GM08714 (cell line): ENCODE measurements around the gene HEBP1.

Experiments
- H3K4me3 ChIP-seq: fragments of 200-500 bp; sonication (Bioruptor generic); 2 replicates; pipeline ENCODE4 v1.5.1; 2014; ENCODE audit warnings: mild to moderate bottlenecking, low read length, inconsistent platforms
- ZNF274 ChIP-seq: IDR thresholded peaks from 2 replicates; pipeline ENCODE4 v1.6.1; 2012; ENCODE audit warnings: mild to moderate bottlenecking, low read depth, low read length

The HEBP1 gene

GRCh38 chr12:13032164-13032563 is 32.1 kb upstream of the HEBP1 start:
- H3K4me3 ChIP-seq = no peak overlapping the region
- no peak for TF ChIP-seq ZNF274

GRCh38 chr12:13030541-13031291 is 30.7 kb upstream of the HEBP1 start:
- TF ChIP-seq ZNF274 = no peak
- no peak overlapping the region for H3K4me3 ChIP-seq

GRCh38 chr12:13028825-13029570 is 28.9 kb upstream of the HEBP1 start:
- no peak for TF ChIP-seq ZNF274
- no peak overlapping the region for H3K4me3 ChIP-seq

GRCh38 chr12:13027508-13027907 is 27.4 kb upstream of the HEBP1 start:
- H3K4me3 ChIP-seq = no peak overlapping the region
- no peak for TF ChIP-seq ZNF274

GRCh38 chr12:13027032-13027431 is 27.0 kb upstream of the HEBP1 start:
- no peak overlapping the region for H3K4me3 ChIP-seq
- TF ChIP-seq ZNF274 = no peak

- TF ChIP-seq ZNF274 = no peak
Observed at GRCh38 chr12:13026286-13026685, 26.2 kb upstream of the HEBP1 start.

DNA sequence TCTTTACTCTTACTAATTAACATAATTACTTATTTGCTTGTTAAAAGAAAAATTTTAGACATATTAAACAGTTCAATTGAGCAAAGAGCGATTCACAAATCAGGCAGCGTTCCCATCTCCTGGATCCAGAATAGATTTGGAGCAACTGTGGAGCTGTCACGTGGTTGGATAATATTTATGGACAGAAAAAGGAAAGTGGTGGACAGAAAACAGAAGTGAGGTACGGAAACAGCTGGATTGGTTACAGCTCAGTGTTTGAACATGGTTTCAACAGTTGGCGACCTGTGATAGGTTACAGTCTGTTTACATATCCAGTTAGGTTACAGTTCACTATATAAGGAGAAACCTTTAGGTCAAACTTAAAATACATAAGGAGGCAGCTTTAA is 24.5 kb upstream of the HEBP1 start:
- TF ChIP-seq ZNF274 = no peak
- no peak overlapping the region for H3K4me3 ChIP-seq

More at GRCh38 chr12:13026286-13026685, 26.2 kb upstream of the HEBP1 start:
- no peak overlapping the region for H3K4me3 ChIP-seq

DNA sequence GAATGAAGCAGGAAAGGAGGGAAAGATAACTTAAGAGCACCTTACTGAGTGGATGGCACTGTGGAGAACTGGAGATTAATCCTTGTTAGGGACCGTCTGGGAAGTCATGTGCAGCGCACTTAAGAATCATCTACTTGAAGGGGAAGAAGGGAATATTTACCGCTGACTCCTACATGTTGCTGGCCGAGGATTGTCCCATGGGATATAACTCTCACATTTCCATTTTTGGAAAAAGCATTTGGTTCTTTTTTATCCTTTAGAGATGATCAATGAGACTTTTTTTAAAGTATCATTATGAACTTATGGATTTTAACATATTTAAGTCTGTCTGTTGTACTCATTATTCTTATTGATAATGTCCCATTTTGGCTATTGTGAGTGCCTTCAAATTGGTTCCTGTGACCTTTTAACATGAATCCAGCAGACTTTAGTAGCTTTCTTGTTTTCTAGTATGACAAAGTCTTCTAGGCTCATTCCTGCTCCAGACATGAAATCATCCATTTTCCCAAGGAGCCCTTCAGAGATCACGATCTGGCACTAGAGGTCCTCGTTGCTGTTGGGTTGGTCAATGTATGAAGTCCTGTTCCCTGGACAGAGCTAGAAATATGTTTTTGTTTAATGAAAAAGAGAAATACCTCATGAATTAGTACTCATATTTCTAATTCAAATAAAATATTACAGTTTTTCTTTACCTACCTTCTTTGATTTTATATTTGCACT is 23.9 kb upstream of the HEBP1 start:
- no peak overlapping the region for H3K4me3 ChIP-seq
- TF ChIP-seq ZNF274 = no peak

DNA sequence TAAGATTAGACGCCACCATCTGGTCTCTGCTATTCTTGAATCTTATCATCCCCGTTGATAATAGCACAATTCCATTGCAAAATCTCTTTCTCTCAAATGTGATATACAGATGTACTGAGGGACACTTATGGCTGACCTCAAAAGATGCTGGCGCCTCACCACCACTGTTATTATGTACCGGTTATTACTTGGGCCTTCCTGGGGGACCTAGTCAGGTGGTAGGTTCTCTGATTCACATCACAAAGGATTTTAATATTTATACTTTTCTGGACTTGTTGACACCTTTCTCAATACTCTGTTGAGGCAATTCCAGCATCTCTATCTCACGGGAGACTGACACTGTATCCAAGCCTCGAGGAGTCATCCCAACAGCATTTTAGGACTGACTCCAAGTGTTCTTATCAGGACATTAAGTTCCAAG is 22.8 kb upstream of the HEBP1 start:
- H3K4me3 ChIP-seq = no peak overlapping the region
- no peak for TF ChIP-seq ZNF274

DNA sequence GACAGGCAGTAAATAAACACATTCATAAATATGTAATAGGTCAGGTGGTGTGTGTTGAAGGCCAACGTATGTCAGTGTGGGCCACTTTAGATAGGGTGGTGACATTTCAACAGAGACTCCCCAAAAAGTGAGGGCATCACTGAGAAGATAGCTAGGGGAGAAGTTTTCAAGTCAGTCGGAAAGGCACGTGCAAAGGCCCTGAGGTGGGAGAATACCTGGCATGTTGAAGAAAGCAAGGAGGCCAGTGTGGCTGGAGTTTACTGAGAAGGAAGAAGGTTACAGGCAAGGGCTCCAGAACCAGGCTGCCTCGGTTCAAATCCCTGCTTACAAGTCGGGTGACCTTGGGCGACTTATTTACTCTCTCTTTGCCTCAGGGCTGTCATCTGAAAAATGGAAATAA is 11.0 kb upstream of the HEBP1 start:
- no peak overlapping the region for H3K4me3 ChIP-seq
- no peak for TF ChIP-seq ZNF274

DNA sequence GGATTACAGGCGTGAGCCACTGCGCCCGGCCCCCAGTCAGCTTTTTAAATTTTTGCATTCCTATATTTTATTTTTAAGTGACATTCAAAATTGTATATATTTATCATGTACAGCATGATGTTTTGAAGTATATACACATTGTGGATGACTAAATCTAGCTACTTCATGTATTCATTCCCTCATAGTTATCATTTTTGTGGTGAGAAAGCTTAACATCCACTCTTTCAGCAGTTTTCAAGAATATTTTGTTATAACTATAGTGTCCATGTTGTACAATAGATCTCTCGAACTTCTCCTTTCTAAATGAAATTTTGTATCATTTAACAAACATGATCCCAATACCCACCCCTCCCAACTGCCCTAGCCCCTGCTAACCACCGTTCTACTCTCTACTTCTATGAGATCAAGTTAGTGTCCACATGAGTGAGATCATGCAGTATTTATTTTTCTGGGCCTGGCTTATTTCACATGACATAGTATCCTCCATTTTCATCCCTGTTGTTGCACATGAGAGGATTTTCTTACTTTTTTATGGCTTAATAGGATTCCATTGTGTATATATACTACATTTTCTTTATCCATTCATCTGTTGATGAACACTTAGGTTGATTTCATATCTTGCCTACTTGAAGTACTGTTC is 8.8 kb upstream of the HEBP1 start:
- H3K4me3 ChIP-seq = no peak overlapping the region
- TF ChIP-seq ZNF274 = no peak

DNA sequence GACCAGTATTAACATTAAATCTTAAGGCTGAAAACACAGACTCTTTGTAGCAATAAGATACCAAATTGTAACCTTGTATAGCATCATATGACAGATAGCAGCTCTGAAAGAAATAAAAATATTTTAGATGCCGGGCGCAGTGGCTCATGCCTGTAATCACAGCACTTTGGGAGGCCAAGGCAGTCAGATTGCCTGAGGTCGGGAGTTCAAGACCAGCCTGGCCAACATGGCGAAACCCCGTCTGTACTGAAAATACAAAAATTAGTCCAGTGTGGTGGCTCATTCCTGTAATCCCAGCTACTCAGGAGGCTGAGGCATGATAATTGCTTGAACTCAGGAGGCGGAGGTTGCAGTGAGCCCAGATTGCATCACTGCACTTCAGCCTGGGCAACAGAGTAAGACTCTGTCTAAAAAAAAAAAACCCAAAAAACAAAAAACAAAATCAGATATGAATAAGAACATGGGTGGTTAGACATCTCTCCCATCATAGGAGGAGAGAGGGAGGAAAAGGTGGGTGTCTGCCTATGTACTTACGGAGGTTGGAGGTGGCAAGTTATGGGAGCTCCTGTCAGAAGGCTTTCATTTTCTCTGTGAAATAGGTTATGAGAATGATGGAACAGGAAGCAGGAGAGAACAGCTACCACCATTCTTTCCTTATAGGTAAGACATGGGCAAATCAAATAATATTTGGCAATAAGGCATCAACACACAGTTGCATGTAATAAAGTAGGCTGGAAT is 7.6 kb upstream of the HEBP1 start:
- TF ChIP-seq ZNF274 = no peak
- H3K4me3 ChIP-seq = no peak overlapping the region

DNA sequence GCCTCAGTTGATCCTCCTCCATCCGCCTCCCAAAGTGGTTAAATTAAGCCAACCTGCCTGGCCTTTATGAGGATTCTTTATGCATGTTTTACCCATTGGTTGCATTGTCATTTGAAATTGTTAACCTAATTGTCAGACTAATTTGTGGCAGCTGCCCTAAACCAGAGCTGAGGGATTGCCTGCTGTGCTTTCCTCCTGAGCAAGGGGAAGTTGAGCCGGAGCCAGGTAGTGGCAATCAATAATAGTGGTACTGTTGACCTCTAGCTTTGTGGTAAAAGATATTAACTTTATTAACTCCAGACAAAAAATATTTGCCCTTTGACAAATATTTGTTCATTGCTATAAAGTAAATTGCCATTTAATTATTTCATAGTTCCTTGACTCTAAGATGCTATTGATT is 5.6 kb upstream of the HEBP1 start:
- no peak overlapping the region for H3K4me3 ChIP-seq
- TF ChIP-seq ZNF274 = no peak

- no peak for TF ChIP-seq ZNF274
- no peak overlapping the region for H3K4me3 ChIP-seq
Observed at GRCh38 chr12:13004986-13005385, 4.9 kb upstream of the HEBP1 start.

- H3K4me3 ChIP-seq = no peak overlapping the region
- TF ChIP-seq ZNF274 = no peak
Observed at GRCh38 chr12:13004361-13004760, 4.3 kb upstream of the HEBP1 start.
